HepG2 (cell line): Measurements from ENCODE around the gene EXOC6B.

Experiments used
- ARID2 ChIP-seq: sonication (generic); formaldehyde crosslinking; IDR thresholded peaks from 2 replicates; pipeline ENCODE4 v1.8.1; 2022; ENCODE audit warnings: mild to moderate bottlenecking, missing genetic modification reagents, borderline replicate concordance
- ARNT ChIP-seq: fragments of 450-650 bp; IDR thresholded peaks from 2 replicates; pipeline ENCODE4 v1.6.1; 2017
- EZH2 ChIP-seq: conservative IDR thresholded peaks from 2 replicates; pipeline ENCODE4 v1.6.1; 2012; ENCODE audit warnings: mild to moderate bottlenecking, low read depth, low read length, moderate library complexity
- FOXA1 ChIP-seq, 2 experiments: fragments of 450-650 bp in 1 of 2; sonication (generic) in 1 of 2; formaldehyde crosslinking in 1 of 2; IDR thresholded peaks; 2 replicates each; pipeline versions ENCODE4 v1.4.0 to v1.6.1; 2016 to 2020; ENCODE audit warnings: missing genetic modification reagents in 1 of 2
- NR1H2 ChIP-seq: sonication (generic); formaldehyde crosslinking; IDR thresholded peaks from 2 replicates; pipeline ENCODE4 v1.8.1; 2022; ENCODE audit warnings: low read depth, missing genetic modification reagents, borderline replicate concordance
- PCBP2 ChIP-seq: fragments of 200-400 bp; formaldehyde crosslinking; optimal IDR thresholded peaks from 2 replicates; pipeline ENCODE3; 2018; ENCODE audit warnings: low read length, low read depth; ENCODE audit not compliant: poor library complexity, severe bottlenecking
- SOX5 ChIP-seq: IDR thresholded peaks from 2 replicates; pipeline ENCODE4 v1.6.1; 2016; ENCODE audit warnings: borderline replicate concordance
- TSC22D2 ChIP-seq: sonication (generic); formaldehyde crosslinking; IDR thresholded peaks from 2 replicates; pipeline ENCODE4 v1.5.1; 2020; ENCODE audit warnings: missing genetic modification reagents, mild to moderate bottlenecking, borderline replicate concordance
- WIZ ChIP-seq: sonication (generic); formaldehyde crosslinking; IDR thresholded peaks from 2 replicates; pipeline ENCODE4 v1.5.1; 2020; ENCODE audit warnings: mild to moderate bottlenecking, missing genetic modification reagents
- ZNF703 ChIP-seq: sonication (generic); formaldehyde crosslinking; IDR thresholded peaks from 2 replicates; pipeline ENCODE4 v1.5.1; 2020; ENCODE audit warnings: missing genetic modification reagents, mild to moderate bottlenecking, moderate library complexity, borderline replicate concordance
- ZNF766 ChIP-seq: sonication (generic); formaldehyde crosslinking; IDR thresholded peaks from 2 replicates; pipeline ENCODE4 v1.5.0; 2020; ENCODE audit warnings: missing genetic modification reagents, borderline replicate concordance
- TF ChIP-seq, protein P1 (sequence below): sonication (generic); formaldehyde crosslinking; IDR thresholded peaks from 2 replicates; pipeline ENCODE4 v1.8.1; 2023; ENCODE audit warnings: missing genetic modification reagents, inconsistent platforms, borderline replicate concordance
- TF ChIP-seq, protein P2 (sequence below): sonication (generic); formaldehyde crosslinking; IDR thresholded peaks from 2 replicates; pipeline ENCODE4 v1.5.0; 2020; ENCODE audit warnings: mild to moderate bottlenecking, missing genetic modification reagents, moderate library complexity

DNA sequence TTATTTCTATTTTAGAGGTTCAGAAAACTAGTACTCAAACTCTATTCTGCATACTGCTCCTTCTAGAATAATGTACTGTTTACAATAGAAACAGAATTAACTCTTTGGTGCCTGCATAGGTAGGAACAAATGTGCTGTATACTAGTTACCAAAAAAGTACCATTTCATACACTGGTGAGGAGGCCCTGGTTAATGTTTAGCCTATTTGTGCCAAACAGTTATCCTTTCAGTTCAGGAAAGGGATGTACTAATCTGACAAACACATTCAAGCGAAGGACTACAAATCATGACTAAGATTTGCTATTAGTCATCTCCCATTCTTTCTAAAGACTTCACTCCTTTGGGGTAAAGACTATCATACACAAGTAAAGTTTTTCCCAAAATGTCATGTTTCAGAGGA, 47.4 kb downstream of the EXOC6B start:
- TF ChIP-seq WIZ (CRISPR knock-in tag) (no peak), ZNF766 (no peak), NR1H2 (CRISPR knock-in tag) (no peak), PCBP2 (no peak), TSC22D2 (no peak), EZH2 (no peak), ARID2 (CRISPR knock-in tag) (no peak), ZNF703 (CRISPR knock-in tag) (no peak), FOXA1 (IDR thresholded peaks at IDR 0.05) (no peak), FOXA1 (CRISPR knock-in tag; IDR thresholded peaks at IDR 0.05) (no peak), ARNT (no peak), SOX5 (0 out of 2 replicates have a peak, but pooled peaks have one; percentile 17)
- TF ChIP-seq, protein P1, sequence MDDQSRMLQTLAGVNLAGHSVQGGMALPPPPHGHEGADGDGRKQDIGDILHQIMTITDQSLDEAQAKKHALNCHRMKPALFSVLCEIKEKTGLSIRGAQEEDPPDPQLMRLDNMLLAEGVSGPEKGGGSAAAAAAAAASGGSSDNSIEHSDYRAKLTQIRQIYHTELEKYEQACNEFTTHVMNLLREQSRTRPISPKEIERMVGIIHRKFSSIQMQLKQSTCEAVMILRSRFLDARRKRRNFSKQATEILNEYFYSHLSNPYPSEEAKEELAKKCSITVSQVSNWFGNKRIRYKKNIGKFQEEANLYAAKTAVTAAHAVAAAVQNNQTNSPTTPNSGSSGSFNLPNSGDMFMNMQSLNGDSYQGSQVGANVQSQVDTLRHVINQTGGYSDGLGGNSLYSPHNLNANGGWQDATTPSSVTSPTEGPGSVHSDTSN (CRISPR knock-in tag): no peak
- TF ChIP-seq, protein P2, sequence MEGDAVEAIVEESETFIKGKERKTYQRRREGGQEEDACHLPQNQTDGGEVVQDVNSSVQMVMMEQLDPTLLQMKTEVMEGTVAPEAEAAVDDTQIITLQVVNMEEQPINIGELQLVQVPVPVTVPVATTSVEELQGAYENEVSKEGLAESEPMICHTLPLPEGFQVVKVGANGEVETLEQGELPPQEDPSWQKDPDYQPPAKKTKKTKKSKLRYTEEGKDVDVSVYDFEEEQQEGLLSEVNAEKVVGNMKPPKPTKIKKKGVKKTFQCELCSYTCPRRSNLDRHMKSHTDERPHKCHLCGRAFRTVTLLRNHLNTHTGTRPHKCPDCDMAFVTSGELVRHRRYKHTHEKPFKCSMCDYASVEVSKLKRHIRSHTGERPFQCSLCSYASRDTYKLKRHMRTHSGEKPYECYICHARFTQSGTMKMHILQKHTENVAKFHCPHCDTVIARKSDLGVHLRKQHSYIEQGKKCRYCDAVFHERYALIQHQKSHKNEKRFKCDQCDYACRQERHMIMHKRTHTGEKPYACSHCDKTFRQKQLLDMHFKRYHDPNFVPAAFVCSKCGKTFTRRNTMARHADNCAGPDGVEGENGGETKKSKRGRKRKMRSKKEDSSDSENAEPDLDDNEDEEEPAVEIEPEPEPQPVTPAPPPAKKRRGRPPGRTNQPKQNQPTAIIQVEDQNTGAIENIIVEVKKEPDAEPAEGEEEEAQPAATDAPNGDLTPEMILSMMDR: no peak
